Measurements from ENCODE around the gene TMC3.

- TF ChIP-seq EZH2 (IDR thresholded peaks at IDR 0.05; ENCODE audit: insufficient read depth, poor library complexity, severe bottlenecking) (no peak), EZH2phosphoT487 (IDR thresholded peaks at IDR 0.05; ENCODE audit: insufficient read depth, low read depth) (no peak)
Observed at GRCh38 chr15:81308260-81308659, 65.8 kb downstream of the TMC3 start.
